Hematopoietic multipotent progenitor cell treated with erythropoietin and hydrocortisone succinate and interleukin-3 and kit ligand, for 8 days (in vitro differentiated cells): ENCODE results near the gene HOXC13.

Experiments
- DNase-seq: peaks from one replicate; pipeline ENCODE4 v3.0.0-alpha.2; 2015

HOXC13 gene

GRCh38 chr12:53971129-53971528, 32.5 kb downstream of the HOXC13 start:
- no peak for DNase-seq

DNA sequence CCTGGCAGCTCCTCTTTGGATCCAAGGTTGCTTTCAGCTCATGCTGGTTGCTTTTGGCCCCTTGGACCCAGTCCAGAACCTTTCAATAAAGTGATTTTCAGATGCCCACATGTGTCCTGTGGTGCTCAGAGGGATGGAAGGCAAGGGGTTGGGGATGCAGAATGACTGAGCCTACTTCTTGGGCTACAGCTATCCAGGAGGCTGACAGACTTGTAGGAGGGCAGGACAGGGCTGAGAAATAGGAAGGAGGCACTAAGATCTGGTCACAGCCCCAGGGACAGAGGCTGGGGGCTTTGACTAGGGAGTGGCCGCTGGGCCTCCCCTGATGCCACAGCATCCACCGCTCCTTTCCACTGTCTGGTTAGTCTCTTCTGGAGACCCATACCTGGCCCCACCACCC, 33.1 kb downstream of the HOXC13 start:
- DNase-seq, result no peak

- DNase-seq, result no peak
Observed at GRCh38 chr12:53972152-53972702, 33.6 kb downstream of the HOXC13 start.

DNA sequence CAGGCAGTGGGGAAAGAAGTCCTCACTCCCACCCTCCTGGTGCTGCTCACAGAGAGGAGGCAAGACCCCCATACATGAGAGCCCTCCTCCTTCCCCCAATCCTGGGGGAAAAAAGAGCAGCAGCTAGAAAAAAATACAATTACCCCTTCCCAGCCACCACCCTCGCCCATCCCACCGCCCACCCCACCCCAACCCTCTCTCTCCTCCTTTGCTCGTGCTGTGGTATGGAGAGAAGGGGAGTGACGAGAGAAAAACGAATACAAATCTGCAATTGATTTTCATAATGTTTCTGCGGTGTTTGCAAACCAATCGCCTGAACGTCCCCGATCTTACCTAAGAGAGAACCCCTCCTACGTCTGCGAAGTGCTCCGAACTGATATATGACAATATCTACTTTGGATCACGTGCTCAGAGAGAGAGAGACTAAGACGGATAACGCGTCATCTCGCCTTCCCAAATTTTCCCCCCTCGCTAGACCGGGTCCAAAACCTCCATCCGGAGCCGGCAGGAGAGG, 34.1 kb downstream of the HOXC13 start, which contains the start of gene HOXC11:
TSS of gene HOXC11 (plus strand) at position 405 of the 514 bp plus-strand sequence. CDS start 116 bp downstream, outside the sequence.
- DNase-seq, result no peak

DNA sequence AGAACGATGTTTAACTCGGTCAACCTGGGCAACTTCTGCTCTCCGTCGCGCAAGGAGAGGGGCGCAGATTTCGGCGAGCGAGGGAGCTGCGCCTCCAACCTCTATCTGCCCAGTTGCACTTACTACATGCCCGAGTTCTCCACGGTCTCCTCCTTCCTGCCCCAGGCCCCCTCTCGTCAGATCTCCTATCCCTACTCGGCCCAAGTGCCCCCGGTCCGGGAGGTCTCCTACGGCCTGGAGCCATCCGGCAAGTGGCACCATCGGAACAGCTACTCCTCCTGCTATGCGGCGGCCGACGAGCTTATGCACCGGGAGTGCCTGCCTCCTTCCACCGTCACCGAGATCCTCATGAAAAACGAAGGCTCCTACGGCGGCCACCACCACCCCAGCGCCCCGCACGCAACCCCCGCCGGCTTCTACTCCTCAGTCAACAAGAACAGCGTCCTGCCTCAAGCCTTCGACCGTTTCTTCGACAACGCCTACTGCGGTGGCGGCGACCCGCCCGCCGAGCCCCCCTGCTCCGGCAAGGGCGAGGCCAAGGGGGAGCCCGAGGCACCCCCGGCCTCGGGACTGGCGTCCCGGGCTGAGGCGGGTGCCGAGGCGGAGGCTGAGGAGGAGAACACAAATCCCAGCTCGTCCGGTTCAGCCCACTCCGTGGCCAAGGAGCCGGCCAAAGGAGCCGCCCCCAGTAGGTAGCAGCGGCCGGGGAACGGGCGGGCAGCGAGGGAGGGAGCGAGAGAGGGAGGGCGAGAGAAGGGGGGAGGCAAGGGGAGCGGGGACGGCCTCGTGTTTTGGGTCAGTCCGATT, 34.8 kb downstream of the HOXC13 start:
- DNase-seq, result no peak

- DNase-seq, result no peak
Observed at GRCh38 chr12:53974084-53975063, 35.7 kb downstream of the HOXC13 start, which contains the start of gene HOTAIR. Gene HOTAIR, minus strand, starts transcription at chr12:53974954.

DNA sequence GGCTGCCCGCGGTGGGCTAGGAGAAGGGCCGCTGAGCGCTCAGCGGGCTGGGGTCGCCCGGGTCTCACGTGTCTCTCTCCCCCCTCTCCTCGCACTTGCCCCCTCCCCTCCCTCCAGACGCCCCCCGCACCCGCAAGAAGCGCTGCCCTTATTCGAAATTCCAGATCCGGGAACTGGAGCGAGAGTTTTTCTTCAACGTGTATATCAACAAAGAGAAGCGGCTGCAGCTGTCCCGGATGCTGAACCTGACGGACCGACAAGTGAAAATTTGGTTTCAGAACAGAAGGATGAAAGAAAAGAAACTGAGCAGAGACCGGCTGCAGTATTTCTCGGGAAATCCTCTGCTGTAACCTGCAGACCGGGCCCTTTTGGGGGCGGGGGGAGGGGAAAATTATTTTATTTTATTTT, 36.4 kb downstream of the HOXC13 start:
- DNase-seq, result no peak

GRCh38 chr12:53975479-53976152, 37.0 kb downstream of the HOXC13 start:
- DNase-seq, result no peak

GRCh38 chr12:53976172-53976822, 37.7 kb downstream of the HOXC13 start:
- no peak for DNase-seq

DNA sequence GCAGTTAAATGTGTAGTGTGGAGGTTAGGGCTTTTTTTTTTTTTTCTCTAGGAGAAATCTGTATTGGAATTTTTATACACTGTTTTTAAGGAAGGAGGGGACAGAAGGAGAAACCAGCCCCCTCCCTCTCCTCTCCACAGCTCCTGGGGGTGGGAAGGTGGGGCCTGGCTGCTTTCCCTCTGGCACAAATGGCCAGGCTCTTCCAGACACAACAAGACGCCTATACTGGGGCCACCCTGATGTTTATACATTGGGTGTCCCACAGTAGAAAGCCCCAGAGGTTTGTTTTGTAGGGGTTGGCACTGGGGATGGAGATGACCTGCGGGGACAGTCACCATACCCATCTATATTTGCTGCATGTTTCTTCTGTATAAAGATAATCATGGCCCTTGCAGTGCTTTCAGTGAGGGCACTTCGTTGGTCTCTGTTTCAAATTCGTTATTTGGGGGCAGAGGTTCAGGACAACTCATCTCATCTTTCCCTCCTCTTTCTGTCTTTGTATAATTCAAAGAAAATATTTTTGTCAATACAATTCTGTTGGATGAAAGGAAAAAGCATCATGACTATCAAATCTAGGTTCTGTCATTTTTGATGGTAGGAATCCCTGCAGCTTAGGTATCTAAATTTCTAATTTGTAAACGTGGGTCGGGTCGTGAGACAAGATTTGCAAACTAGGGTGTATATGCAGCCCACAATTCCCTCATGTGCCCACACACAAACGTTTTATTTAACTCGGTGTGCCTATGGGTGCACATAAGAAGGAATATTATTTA, 38.4 kb downstream of the HOXC13 start:
- no peak for DNase-seq

DNA sequence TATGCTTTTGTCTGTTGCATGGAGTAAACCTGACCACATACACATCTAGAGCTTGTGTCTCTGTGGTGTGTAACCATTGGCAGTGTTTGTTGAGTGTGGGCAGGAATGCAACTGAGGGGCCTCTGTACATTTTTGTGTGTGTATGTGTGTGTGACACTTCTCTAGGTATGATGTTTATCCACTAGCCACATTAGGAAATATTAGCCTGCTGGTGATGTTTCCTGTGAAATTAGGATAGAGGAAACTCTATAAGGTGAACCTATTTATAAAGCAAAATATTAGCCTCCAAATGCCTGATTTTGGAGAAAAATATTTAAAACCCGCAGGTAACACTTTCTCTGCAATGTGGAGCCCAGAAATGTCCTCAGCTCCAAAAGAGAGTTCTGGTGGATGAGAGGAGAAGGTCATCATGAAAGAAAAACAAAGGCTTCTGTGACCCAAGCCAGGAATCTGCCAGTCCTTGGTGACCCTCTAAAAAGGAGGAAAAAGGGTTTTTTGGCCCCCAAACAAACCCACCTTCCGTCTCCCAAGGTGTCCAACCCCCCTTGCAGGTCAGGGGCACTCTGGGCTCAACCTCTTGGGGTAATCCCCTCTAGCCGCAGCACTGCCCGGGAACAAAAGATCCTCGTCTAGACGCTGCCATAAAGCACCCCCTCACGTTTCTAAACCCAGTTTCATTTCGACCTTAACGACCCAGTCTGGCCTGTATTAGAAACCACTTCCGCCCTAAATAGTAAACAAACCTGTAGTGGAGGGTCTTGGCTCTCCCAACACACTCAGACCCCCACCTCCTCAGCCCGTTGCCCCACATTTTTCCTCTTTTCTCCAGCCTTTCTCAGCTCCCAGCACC, 39.2 kb downstream of the HOXC13 start:
- no peak for DNase-seq

DNA sequence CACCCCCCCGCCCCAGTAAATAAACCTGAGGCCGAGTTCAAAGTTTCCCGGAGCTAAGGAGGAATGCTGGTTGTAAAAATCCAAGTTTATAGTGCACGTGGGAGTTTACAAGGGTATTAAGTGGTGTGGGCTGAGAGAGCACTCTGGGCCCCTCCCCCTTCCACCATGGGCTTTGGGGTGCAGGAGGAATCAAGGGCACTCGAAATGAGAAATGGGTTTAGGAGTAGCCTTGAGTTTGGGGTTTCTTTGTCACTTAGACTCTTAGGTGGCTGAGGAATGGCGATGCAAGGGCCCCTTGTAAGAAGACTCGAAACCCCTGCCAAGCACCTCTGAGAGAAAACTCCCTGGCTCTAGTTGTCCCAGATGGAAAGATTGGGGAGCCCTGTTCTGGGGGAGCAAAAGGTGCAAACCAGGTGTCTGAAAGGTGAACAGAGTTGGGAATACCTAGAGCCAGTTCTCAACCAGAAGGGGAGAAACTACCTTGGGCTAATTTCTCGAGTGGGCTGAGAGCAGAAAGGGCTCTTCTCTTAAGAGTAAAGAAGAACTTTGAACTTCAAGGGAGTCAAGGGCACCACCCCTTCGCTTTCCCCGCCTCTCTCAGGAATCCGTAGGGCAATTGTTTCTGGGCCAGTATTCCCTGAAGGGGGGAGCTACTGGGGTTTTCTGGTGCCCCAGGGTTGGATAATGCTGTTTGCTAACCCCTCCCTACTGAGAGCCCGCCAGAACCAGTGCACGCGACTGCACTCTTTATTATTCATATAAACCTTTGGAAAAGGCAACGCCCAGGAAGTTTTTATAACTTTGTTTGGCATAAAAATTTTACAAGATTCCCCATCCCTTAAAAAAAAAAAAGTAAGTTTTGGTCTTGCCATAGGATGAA, 40.1 kb downstream of the HOXC13 start:
- no peak for DNase-seq

DNA sequence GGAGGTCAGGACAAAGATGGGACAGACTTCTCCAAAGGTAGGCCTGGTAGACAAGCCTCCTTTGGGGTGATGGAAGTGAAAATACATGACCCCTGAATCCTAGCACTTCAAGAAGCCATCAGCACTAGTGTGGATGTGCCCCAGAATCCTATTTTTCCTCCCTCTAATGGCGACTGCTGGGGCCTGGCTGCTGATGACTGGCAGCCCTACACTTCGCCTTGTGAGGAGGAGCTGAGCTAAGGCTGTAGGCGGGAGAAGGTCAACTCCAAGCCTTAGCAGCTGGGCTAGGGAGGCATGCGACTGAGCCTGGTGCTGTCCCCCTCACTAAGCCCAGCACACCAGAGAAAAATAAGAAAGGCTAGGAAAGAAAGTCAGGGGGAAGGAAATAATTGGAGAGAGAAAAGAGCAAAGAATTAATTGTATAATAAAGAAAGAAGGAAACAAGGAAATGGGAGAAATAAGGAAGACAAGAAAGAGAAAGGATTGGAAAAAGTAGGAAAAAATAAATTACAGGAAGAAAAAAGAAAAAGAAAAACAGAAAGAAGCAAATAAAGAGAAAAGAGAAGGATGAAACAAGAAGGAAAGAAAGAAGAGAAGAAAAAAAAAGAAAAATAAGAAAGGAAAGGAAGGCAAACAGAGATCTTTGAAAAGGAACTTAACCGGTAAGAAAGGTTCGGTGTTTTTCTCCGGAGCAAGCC, 41.6 kb downstream of the HOXC13 start:
- DNase-seq, result no peak

- DNase-seq, result no peak
Observed at GRCh38 chr12:53980802-53981496, 42.3 kb downstream of the HOXC13 start.

DNA sequence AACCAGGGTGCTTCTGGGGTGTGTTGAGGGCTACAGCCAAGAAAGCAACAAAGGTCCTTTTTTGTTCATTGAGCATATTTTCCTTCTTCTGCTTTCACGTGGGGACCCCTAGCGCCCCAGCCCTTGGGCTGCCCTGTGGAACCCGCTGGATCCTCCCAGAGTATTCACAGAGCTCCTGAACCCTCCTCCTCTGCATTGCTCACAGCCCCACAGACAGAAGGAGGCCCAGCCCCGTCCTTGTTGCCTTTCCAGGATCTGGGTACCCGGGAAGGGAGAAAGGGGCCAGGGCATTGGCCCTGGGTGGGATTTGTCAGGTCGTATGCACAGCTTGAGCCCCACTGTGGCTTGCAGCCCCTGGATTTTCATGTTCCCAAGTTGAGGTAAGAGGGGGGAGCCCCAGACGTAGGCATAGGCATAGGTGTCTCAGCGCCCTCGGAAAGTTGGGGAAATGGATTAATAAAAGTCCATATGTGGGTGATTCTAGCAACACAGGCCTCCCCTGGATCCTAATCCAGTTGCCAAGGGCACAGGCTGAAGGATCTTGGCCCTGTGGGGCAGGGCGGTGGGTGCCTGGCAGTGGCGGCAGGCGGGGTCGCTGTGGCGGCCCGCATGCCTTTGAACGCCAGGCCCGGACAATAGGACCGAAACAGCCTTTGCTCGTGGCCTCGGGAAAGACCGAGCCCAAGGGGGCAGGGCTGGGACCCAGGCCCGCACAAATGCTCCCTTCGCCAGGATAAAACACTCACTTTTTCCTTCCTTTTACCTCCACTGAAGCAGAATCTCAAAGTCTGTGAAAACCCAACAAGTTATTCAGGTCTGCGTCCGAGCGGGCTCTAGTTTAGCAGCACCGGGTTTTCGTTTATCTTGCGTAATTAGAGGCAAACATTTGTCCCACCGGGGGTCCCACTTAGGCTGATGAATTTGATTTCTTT, 43.3 kb downstream of the HOXC13 start:
- DNase-seq, result no peak
